SU-DHL-6 (cell line): Measurements from ENCODE around the gene HYLS1.

Experiments
- H2AFZ ChIP-seq: fragments of 200-600 bp; sonication (generic); 2 replicates; pipeline ENCODE4 v1.6.1; 2014; ENCODE audit warnings: low read depth, mild to moderate bottlenecking, moderate library complexity, mixed read lengths, antibody characterized with exemption, low read length; ENCODE audit not compliant: severe bottlenecking
- H3F3A ChIP-seq: fragments of 200-600 bp; shearing (Covaris generic); 2 replicates; pipeline ENCODE4 v1.6.0; 2016; ENCODE audit warnings: antibody characterized with exemption, mild to moderate bottlenecking; ENCODE audit not compliant: insufficient read depth
- H3K27ac ChIP-seq: fragments of 200-600 bp; sonication (generic); 2 replicates; pipeline ENCODE4 v1.5.1; 2016; ENCODE audit warnings: low read depth, mild to moderate bottlenecking, low read length, moderate library complexity, mixed read lengths
- H3K27me3 ChIP-seq: fragments of 200-600 bp; sonication (generic), shearing (Covaris generic); 2 replicates; pipeline ENCODE4 v1.6.0; 2014; ENCODE audit warnings: mild to moderate bottlenecking, low read length
- H3K36me3 ChIP-seq: fragments of 200-600 bp; sonication (generic); 2 replicates; pipeline ENCODE4 v1.6.1; 2014; ENCODE audit warnings: mild to moderate bottlenecking, low read length, mixed read lengths
- H3K4me2 ChIP-seq: fragments of 300-600, 200-600 bp; shearing (Covaris generic), sonication (generic); 2 replicates; pipeline ENCODE4 v1.6.0; 2014; ENCODE audit warnings: low read length, low read depth, mild to moderate bottlenecking; ENCODE audit not compliant: poor library complexity, severe bottlenecking
- H3K4me3 ChIP-seq: fragments of 200-600 bp; sonication (generic); 2 replicates; pipeline ENCODE4 v1.5.1; 2014; ENCODE audit warnings: antibody characterized with exemption, low read length, mild to moderate bottlenecking, mixed read lengths; ENCODE audit not compliant: insufficient read depth, poor library complexity, severe bottlenecking
- H3K79me2 ChIP-seq: fragments of 200-600 bp; sonication (generic); 2 replicates; pipeline ENCODE4 v1.6.1; 2014; ENCODE audit warnings: mild to moderate bottlenecking, low read length, moderate library complexity; ENCODE audit not compliant: insufficient read depth
- H3K9ac ChIP-seq: fragments of 200-600 bp; sonication (generic); 2 replicates; pipeline ENCODE4 v1.7.0; 2014; ENCODE audit warnings: mild to moderate bottlenecking, low read length
- H3K9me2 ChIP-seq: fragments of 200-600 bp; sonication (generic); replicated peaks from 2 replicates; pipeline ENCODE4 v1.6.1; 2014; ENCODE audit warnings: low read length; ENCODE audit not compliant: insufficient read depth
- H3K9me3 ChIP-seq: fragments of 200-600 bp; sonication (generic); 2 replicates; pipeline ENCODE4 v1.6.1; 2014; ENCODE audit warnings: low read length, mixed read lengths; ENCODE audit not compliant: insufficient read depth
- H4K20me1 ChIP-seq: fragments of 200-600 bp; sonication (generic); 2 replicates; pipeline ENCODE4 v1.6.1; 2014; ENCODE audit warnings: low read depth, mild to moderate bottlenecking, antibody characterized with exemption, low read length, moderate library complexity, mixed read lengths
- EZH2phosphoT487 ChIP-seq: fragments of 200-600 bp; sonication (generic), shearing (Covaris generic); conservative IDR thresholded peaks from 2 replicates; pipeline ENCODE4 v1.6.1; 2018; ENCODE audit warnings: mild to moderate bottlenecking, antibody characterized with exemption, low read length, moderate library complexity, mixed read lengths
- TF ChIP-seq, protein P1 (sequence below): fragments of 200-600 bp; sonication (generic); IDR thresholded peaks from one replicate; pipeline ENCODE4 v1.5.1; 2017; ENCODE audit warnings: antibody characterized with exemption, mild to moderate bottlenecking, low read length, moderate library complexity; ENCODE audit not compliant: insufficient read depth, poor library complexity, severe bottlenecking

Gene HYLS1

DNA sequence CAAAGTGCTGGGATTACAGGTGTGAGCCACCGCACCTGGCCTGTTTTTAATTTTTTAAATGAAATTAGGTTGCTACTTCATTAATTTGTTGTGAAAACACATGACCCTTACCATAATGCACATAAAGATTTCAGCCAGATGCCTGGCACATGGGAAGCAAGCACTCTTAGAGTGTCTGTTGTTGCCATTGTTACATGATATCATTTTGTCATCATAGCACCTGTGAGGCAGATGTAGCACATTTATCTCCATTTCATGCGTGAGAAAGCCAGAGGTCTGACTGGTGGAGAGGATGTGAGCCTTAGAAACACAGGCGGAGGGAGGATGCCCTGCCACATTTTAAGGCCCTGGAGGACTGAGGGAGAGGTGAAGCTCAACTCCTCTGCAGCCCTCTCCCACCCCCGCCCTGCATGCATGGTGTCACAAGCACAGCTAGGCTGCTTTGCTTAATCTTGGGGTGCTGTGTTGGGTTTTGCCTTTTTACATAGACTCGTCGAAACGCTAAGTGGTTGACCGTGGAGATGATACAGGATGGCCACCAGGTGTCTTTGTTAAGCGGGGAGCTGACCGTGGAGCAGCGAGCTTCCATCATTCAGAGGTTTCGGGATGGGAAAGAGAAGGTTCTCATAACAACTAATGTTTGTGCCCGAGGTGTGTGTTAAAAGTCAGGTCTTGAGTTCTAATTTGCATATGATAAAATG, 30.8 kb downstream of the HYLS1 start:
- H2AFZ ChIP-seq, result no peak overlapping the region
- no peaks in the 10 kb centered on the region for H4K20me1 ChIP-seq
- no peak overlapping the region for H3K4me2 ChIP-seq
- no peaks in the 10 kb centered on the region for H3K9me3 ChIP-seq
- TF ChIP-seq, protein P1, sequence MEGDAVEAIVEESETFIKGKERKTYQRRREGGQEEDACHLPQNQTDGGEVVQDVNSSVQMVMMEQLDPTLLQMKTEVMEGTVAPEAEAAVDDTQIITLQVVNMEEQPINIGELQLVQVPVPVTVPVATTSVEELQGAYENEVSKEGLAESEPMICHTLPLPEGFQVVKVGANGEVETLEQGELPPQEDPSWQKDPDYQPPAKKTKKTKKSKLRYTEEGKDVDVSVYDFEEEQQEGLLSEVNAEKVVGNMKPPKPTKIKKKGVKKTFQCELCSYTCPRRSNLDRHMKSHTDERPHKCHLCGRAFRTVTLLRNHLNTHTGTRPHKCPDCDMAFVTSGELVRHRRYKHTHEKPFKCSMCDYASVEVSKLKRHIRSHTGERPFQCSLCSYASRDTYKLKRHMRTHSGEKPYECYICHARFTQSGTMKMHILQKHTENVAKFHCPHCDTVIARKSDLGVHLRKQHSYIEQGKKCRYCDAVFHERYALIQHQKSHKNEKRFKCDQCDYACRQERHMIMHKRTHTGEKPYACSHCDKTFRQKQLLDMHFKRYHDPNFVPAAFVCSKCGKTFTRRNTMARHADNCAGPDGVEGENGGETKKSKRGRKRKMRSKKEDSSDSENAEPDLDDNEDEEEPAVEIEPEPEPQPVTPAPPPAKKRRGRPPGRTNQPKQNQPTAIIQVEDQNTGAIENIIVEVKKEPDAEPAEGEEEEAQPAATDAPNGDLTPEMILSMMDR, result no peak
- TF ChIP-seq EZH2phosphoT487, result no peak
- H3K36me3 ChIP-seq, result no peaks in the 10 kb centered on the region
- H3K27ac ChIP-seq, result no peak overlapping the region
- H3K27me3 ChIP-seq, result no peaks in the 10 kb centered on the region
- H3K9me2 ChIP-seq, result no peaks in the 10 kb centered on the region
- H3K79me2 ChIP-seq, result no peaks in the 10 kb centered on the region
- no peaks in the 10 kb centered on the region for H3F3A ChIP-seq
- no peak overlapping the region for H3K9ac ChIP-seq
- H3K4me3 ChIP-seq, result no peak overlapping the region

- TF ChIP-seq, protein P1, result no peak
- no peak for TF ChIP-seq EZH2phosphoT487
- H3K9ac ChIP-seq, result no peak overlapping the region
- H3K9me3 ChIP-seq, result no peaks in the 10 kb centered on the region
- no peak overlapping the region for H3K4me2 ChIP-seq
- H3K36me3 ChIP-seq, result no peaks in the 10 kb centered on the region
- H3K79me2 ChIP-seq, result no peaks in the 10 kb centered on the region
- H3K4me3 ChIP-seq, result no peak overlapping the region
- H3K27ac ChIP-seq, result no peak overlapping the region
- no peaks in the 10 kb centered on the region for H3K27me3 ChIP-seq
- H3K9me2 ChIP-seq, result no peaks in the 10 kb centered on the region
- H3F3A ChIP-seq, result no peaks in the 10 kb centered on the region
- H4K20me1 ChIP-seq, result no peaks in the 10 kb centered on the region
- H2AFZ ChIP-seq, result no peak overlapping the region
Measured at GRCh38 chr11:125921042-125921441, 33.6 kb downstream of the HYLS1 start.

DNA sequence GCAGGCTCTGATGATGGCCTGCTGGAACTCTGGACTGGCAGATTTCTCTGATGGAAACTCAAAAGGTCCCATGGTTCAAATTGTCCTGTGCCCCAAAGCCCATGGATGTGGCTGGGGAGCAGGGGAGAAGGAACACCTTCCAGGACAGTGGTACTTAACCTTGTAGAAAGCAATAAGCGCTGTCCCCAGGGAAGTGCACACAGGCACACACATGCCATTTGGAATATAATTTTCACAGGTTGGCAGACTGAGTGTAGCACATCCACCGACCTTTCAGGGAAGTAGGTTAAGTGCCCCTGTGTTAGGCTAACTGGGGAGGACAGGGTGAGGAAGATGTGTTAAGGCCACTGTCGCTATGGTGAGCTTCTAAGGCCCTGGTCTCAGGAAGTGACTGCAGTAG, 34.7 kb downstream of the HYLS1 start:
- H3K9ac ChIP-seq, result no peak overlapping the region
- H3K27me3 ChIP-seq, result no peaks in the 10 kb centered on the region
- no peaks in the 10 kb centered on the region for H3K79me2 ChIP-seq
- H3K9me3 ChIP-seq, result no peaks in the 10 kb centered on the region
- no peaks in the 10 kb centered on the region for H3K36me3 ChIP-seq
- H2AFZ ChIP-seq, result no peak overlapping the region
- no peaks in the 10 kb centered on the region for H4K20me1 ChIP-seq
- H3K9me2 ChIP-seq, result no peaks in the 10 kb centered on the region
- no peaks in the 10 kb centered on the region for H3F3A ChIP-seq
- TF ChIP-seq, protein P1, result no peak
- no peak for TF ChIP-seq EZH2phosphoT487
- no peak overlapping the region for H3K4me3 ChIP-seq
- no peak overlapping the region for H3K27ac ChIP-seq
- H3K4me2 ChIP-seq, result no peak overlapping the region
